Lower leg skin (tissue), 4 donors: ENCODE measurements around the gene GREB1. TPM values are rescaled to one million over a fixed set of nuclear protein-coding genes. Genes with fewer than 3 reads are reported as not detected.

Source experiments
- DNase-seq, 2 donors: peaks; one replicate each; pipeline ENCODE4 v3.0.0-alpha.2; 2019; ENCODE audit warnings: low spot score in 2 of 2
- H3K4me3 ChIP-seq: fragments of 200-600 bp; sonication (generic); 2 replicates; pipeline ENCODE4 v1.5.1; 2017; ENCODE audit warnings: mild to moderate bottlenecking, low read depth; ENCODE audit not compliant: poor library complexity, severe bottlenecking
- CTCF ChIP-seq, 3 donors: fragments of 450-650 bp; IDR thresholded peaks; one replicate each; pipeline ENCODE4 v1.5.1; 2016; ENCODE audit warnings: antibody characterized with exemption in 3 of 3, mild to moderate bottlenecking in 3 of 3, moderate library complexity in 2 of 3
- POLR2A ChIP-seq, 2 donors: fragments of 450-650 bp; IDR thresholded peaks; one replicate each; pipeline ENCODE4 v1.6.1; 2016 to 2017; ENCODE audit warnings: antibody characterized with exemption in 2 of 2, mild to moderate bottlenecking in 1 of 2, moderate library complexity in 1 of 2
- whole genome bisulfite sequencing, 2 donors: methylation state at CpG; one replicate each; pipeline ENCODE4 v1.1.5; 2018; 5-methylcytosine and 5-hydroxymethylcytosine counted together
- intact Hi-C: fragments of 100-400 bp; cut with DNase I; formaldehyde crosslinking; loops from one replicate; pipeline ENCODE4 v1.15.0; 2023; ENCODE audit warnings: low total_unique reads
- total RNA-seq, 4 donors: library from RNA; depleted of rRNA; stranded (reverse); fragments of >200 nt; gene quantifications; one replicate each; pipeline ENCODE4 v1.1.0, GENCODE V29; 2016

Gene GREB1
- total RNA-seq, 4 donors from 2014 or later, result 2.4 to 12.2 (median 4.0) TPM

DNA sequence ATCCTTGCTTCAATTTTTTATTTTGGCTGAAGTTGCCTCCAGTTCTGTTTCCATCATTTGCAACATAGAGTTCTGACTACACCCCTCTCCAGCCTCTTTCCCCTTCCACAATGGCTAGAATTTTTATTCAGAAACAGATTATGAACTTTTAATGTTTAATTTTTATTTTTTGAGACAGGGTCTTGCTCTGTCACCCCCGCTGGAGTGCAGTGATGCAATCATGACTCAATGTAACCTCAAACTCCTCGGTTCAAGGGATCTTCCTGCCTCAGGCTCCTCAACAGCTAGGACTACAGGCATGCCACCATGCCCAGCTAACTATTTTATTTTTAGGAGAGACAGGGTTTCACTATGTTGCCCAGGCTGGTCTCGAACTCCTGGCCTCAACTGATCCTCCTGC lies 133.3 kb downstream of the GREB1 start:
- intact Hi-C loops, result no loop called here

DNA sequence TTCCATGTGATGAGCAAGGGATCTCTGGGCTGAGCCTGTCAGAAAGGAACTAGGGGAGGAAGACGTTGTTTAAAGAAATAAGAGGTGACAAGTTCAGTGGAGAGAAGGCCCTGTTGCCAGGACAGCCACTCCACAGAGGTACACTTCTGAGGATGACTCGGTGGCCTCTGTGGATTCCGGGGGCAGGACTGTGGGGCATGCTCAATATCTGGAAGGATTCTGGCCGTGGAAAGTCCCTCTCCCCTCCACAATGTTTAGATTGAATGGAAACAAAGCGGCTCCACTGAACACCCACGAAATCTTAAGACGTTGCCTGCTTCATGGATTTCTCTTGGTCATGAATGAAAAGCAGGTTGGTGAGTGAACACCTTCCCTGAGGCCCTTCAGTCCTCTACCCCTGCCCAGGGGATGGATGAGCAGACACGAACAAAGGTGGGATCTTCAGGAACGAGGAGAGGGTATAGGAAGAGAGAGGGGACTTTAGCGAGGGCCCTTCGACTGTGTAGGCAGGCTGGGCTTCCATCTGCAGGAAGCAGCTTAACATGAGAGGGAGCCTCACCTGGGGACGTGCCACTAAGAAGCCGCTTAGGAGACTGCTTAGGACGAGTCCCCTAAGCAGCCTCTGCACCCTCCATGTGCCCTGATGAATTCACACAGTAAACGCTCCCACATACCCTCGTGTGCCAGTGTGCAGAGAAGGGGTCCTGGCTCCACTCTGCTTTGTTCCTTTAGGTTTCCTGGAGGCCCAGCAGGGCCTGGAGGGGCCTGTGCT lies 134.2 kb downstream of the GREB1 start:
- no peak overlapping the region for H3K4me3 ChIP-seq
- no peak for DNase-seq
- intact Hi-C loops, result no loop called here
- 76 to 79% methylated on average over 16 of the region's 16 CpGs for WGBS, 2 donors
- TF ChIP-seq POLR2A (IDR thresholded peaks at IDR 0.05) (no peak), CTCF (IDR thresholded peaks at IDR 0.05) (no peak)

More for the DNA sequence above, 133.3 kb downstream of the GREB1 start:
- no peak for DNase-seq
- no peak overlapping the region for H3K4me3 ChIP-seq
- no peak for TF ChIP-seq CTCF (IDR thresholded peaks at IDR 0.05)
- TF ChIP-seq POLR2A (IDR thresholded peaks at IDR 0.05), result no peak
- WGBS, 2 donors, result 73 to 74% methylated on average over 3 of the region's 3 CpGs

- WGBS, 2 donors, result 26 to 44% methylated on average over 25 to 59 of the region's 93 CpGs
- TF ChIP-seq POLR2A (IDR thresholded peaks at IDR 0.05), result no peak
- no peak for TF ChIP-seq CTCF (IDR thresholded peaks at IDR 0.05)
- DNase-seq, result peak in 1 of 2 donors; percentile 83
- intact Hi-C loops, result no loop called here
- no peak within 1 kb of the TSS for H3K4me3 ChIP-seq
Observed at GRCh38 chr2:11669454-11670291, 135.8 kb downstream of the GREB1 start, which contains the start of gene NTSR2. TSS of gene NTSR2 (minus strand) at chr2:11670195. CDS start at chr2:11670129, 66 bp downstream.

DNA sequence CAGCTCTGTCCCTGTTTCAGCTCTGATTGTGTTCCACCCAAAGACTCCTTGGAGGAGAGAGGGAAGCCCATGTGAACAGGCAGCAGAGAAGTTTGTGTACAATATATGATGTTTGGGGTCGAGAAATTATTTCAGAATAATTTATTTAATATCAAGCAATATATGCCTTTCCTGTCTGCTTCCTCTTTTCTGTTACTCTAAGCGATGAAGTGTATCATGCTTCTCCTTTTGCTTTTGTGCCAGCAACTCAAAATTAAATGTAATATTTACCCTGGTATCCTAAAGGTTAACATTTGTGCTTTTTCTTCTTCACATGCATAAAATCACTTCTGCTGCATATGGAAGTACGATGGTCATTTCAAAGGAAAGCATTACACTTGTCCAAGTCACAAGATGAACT lies 138.6 kb downstream of the GREB1 start:
- H3K4me3 ChIP-seq, result no peak overlapping the region
- 64 to 68% methylated on average over 3 of the region's 3 CpGs for WGBS, 2 donors
- DNase-seq, result no peak
- no peak for TF ChIP-seq POLR2A (IDR thresholded peaks at IDR 0.05)
- no peak for TF ChIP-seq CTCF (IDR thresholded peaks at IDR 0.05)
- intact Hi-C loops, result no loop called here

GRCh38 chr2:11674983-11675382 lies 141.1 kb downstream of the GREB1 start:
- no peak overlapping the region for H3K4me3 ChIP-seq
- TF ChIP-seq CTCF (IDR thresholded peaks at IDR 0.05) (no peak), POLR2A (IDR thresholded peaks at IDR 0.05) (no peak)
- peak in 1 of 2 donors; percentile 29 for DNase-seq
- WGBS, 2 donors, result 76 to 80% methylated on average over 10 of the region's 10 CpGs
- intact Hi-C loops, result no loop called here
